Mammary epithelial cell (primary cell): ENCODE data around the gene KIF1C.

Experiments used
- CTCF ChIP-seq, 2 donors: IDR thresholded peaks in 1 of 2; conservative IDR thresholded peaks in 1 of 2; 2 replicates each; pipeline ENCODE4 v1.5.1; 2011 to 2012; ENCODE audit warnings: inconsistent platforms in 2 of 2, low read length in 2 of 2, mild to moderate bottlenecking in 2 of 2, control low read depth in 1 of 2, low read depth in 1 of 2; ENCODE audit not compliant: insufficient read depth in 1 of 2; ENCODE audit errors: extremely low read depth in 1 of 2
- EZH2 ChIP-seq: IDR thresholded peaks from 2 replicates; pipeline ENCODE4 v1.6.1; 2012; ENCODE audit warnings: low read length, inconsistent platforms, borderline replicate concordance

GRCh38 chr17:4969047-4969550 lies 28.7 kb upstream of the KIF1C start:
- no peak for TF ChIP-seq CTCF (conservative IDR thresholded peaks at IDR 0.05 in 1 of 2, IDR thresholded peaks at IDR 0.05 in 1 of 2; ENCODE audit: extremely low read depth in 1 of 2, insufficient read depth in 1 of 2, low read depth in 1 of 2, low read length in 2 of 2)
- no peak for TF ChIP-seq EZH2
